ENCODE results near the gene OBP2A.

GRCh38 chr9:135584934-135585333 is 39.0 kb downstream of the OBP2A start:
- TF ChIP-seq CTCF (IDR thresholded peaks at IDR 0.05; ENCODE audit: insufficient read depth, low read depth, low read length) = no peak
- no peak for TF ChIP-seq EZH2 (IDR thresholded peaks at IDR 0.05; ENCODE audit: insufficient read depth, low read length)
